Measurements from ENCODE around the gene RBBP8NL. TPM values are rescaled to one million over a fixed set of nuclear protein-coding genes. Genes with fewer than 3 reads are reported as not detected.

RBBP8NL gene
- total and polyA plus RNA-seq, 4 donors = not detected

Other genes with a start within 250 kb of the RBBP8NL start
- 10 to 100 TPM; 12.6 to 28.5 TPM for gene MTG2, start 244.5 kb downstream of the RBBP8NL start, total RNA-seq
- gene MTG2, start 244.5 kb downstream of the RBBP8NL start, polyA plus RNA-seq (ENCODE audit: insufficient read length in 2 of 2) = 10 to 100 TPM; 39.2 to 43.9 TPM
- 1 to 10 TPM in 1 of 2 donors, under 1 TPM in 1; 0.66 to 1.8 TPM for gene HRH3, start 207.3 kb downstream of the RBBP8NL start, total RNA-seq
- gene HRH3, start 207.3 kb downstream of the RBBP8NL start, polyA plus RNA-seq (ENCODE audit: insufficient read length in 2 of 2) = 10 to 100 TPM; 10.1 to 10.6 TPM
- gene OSBPL2, start 189.0 kb downstream of the RBBP8NL start, total RNA-seq = 10 to 100 TPM; 37.0 to 39.4 TPM
- 10 to 100 TPM; 48.6 to 52.5 TPM for gene OSBPL2, start 189.0 kb downstream of the RBBP8NL start, polyA plus RNA-seq (ENCODE audit: insufficient read length in 2 of 2)
- gene ADRM1, start 124.5 kb downstream of the RBBP8NL start, total RNA-seq = 10 to 100 TPM; 33.7 to 75.3 TPM
- 10 to 100 TPM; 85.4 to 86.1 TPM for gene ADRM1, start 124.5 kb downstream of the RBBP8NL start, polyA plus RNA-seq (ENCODE audit: insufficient read length in 2 of 2)
- 10 to 100 TPM; 15.8 to 51.1 TPM for gene LAMA5, start 60.2 kb downstream of the RBBP8NL start, total RNA-seq
- gene LAMA5, start 60.2 kb downstream of the RBBP8NL start, polyA plus RNA-seq (ENCODE audit: insufficient read length in 2 of 2) = 10 to 100 TPM; 78.4 to 86.8 TPM
- 100 to 1,000 TPM; 350 to 685 TPM for gene RPS21, start 40.4 kb downstream of the RBBP8NL start, total RNA-seq
- 100 to 1,000 TPM; 660 to 705 TPM for gene RPS21, start 40.4 kb downstream of the RBBP8NL start, polyA plus RNA-seq (ENCODE audit: insufficient read length in 2 of 2)
- gene CABLES2, start 20.3 kb downstream of the RBBP8NL start, total RNA-seq = 1 to 10 TPM; 4.0 to 6.2 TPM
- 10 to 100 TPM; 22.1 to 23.0 TPM for gene CABLES2, start 20.3 kb downstream of the RBBP8NL start, polyA plus RNA-seq (ENCODE audit: insufficient read length in 2 of 2)
- under 1 TPM in 1 of 2 donors, not detected in 1; 0.50 TPM for gene GATA5, start 48.5 kb upstream of the RBBP8NL start, total RNA-seq
- gene GATA5, start 48.5 kb upstream of the RBBP8NL start, polyA plus RNA-seq (ENCODE audit: insufficient read length in 2 of 2) = under 1 TPM in 1 of 2 donors, not detected in 1; 0.13 TPM
- gene SLCO4A1, start 215.0 kb upstream of the RBBP8NL start, total RNA-seq = 1 to 10 TPM; 2.3 to 2.8 TPM
- 10 to 100 TPM in 1 of 2 donors, 1 to 10 TPM in 1; 8.7 to 12.1 TPM for gene SLCO4A1, start 215.0 kb upstream of the RBBP8NL start, polyA plus RNA-seq (ENCODE audit: insufficient read length in 2 of 2)